Right lobe of liver (tissue), 4 donors: ENCODE results near the gene PRDM16.

Source experiments
- CTCF ChIP-seq, 4 donors: fragments of 200-600 bp in 3 of 4; fragments of 450-650 bp in 1 of 4; IDR thresholded peaks; one replicate each; pipeline versions ENCODE4 v1.5.1 to v1.8.0; 2016 to 2022; ENCODE audit warnings: antibody characterized with exemption in 4 of 4, mild to moderate bottlenecking in 2 of 4
- POLR2A ChIP-seq: fragments of 450-650 bp; IDR thresholded peaks from one replicate; pipeline ENCODE4 v1.6.1; 2017; ENCODE audit warnings: antibody characterized with exemption, mild to moderate bottlenecking
- donor health status: DM: no; HTN: no; CAD: no.
- donor health status: DM: no; HTN: no; CAD: no.
- donor health status: DM: no; HTN: yes; CAD: no.

GRCh38 chr1:3434406-3435110 is 365.6 kb downstream of the PRDM16 start:
- no peak for TF ChIP-seq CTCF (IDR thresholded peaks at IDR 0.05)
- TF ChIP-seq POLR2A, result no peak
